Measurements from ENCODE around the gene PCNP. TPM values are rescaled to one million over a fixed set of nuclear protein-coding genes. Genes with fewer than 3 reads are reported as not detected.

PCNP gene
- total and polyA plus RNA-seq, 2 donors (not counting 3 experiments of a cell fraction or from before 2014, with no cell fraction given): 22.7 to 137 TPM

GRCh38 chr3:101629219-101629618 lies 55.2 kb downstream of the PCNP start:
- Histone ChIP-seq H3K4me2 (ENCODE audit: insufficient read depth, low read length) (no peak overlapping the region), H3K4me1 (ENCODE audit: control insufficient read depth, extremely low read depth, insufficient read depth, low read length) (no peaks in the 10 kb centered on the region), H3K9ac (replicated peaks; ENCODE audit: extremely low read depth, insufficient read depth, low read length) (no peak overlapping the region), H2AFZ (ENCODE audit: low read depth, low read length) (no peak overlapping the region), H3K27me3 (ENCODE audit: control insufficient read depth in 2 of 2, insufficient read depth in 2 of 2, low read length in 2 of 2) (no peaks in the 10 kb centered on the region), H3K36me3 (ENCODE audit: control insufficient read depth in 2 of 2, extremely low read depth in 1 of 2, insufficient read depth in 2 of 2, low read length in 2 of 2) (no peaks in the 10 kb centered on the region), H3K4me3 (replicated peaks in 1 of 3; ENCODE audit: insufficient read depth in 1 of 3, low read depth in 1 of 3, low read length in 3 of 3) (no peak overlapping the region), H3K9me3 (replicated peaks; ENCODE audit: control insufficient read depth, insufficient read depth, low read length) (no peaks in the 10 kb centered on the region), H3K27ac (ENCODE audit: insufficient read depth, low read depth, low read length) (no peak overlapping the region), H3K9me1 (replicated peaks; ENCODE audit: control insufficient read depth, extremely low read depth, insufficient read depth, low read length) (no peaks in the 10 kb centered on the region), H3K79me2 (ENCODE audit: control insufficient read depth, insufficient read depth, low read length) (no peaks in the 10 kb centered on the region), H4K20me1 (replicated peaks; ENCODE audit: control insufficient read depth, extremely low read depth, insufficient read depth, low read length) (no peaks in the 10 kb centered on the region)
- FAIRE-seq (no peak), DNase-seq (ENCODE audit: low read depth, low spot score) (no peak)
- ChIA-PET CTCF (no interaction called here), POLR2A (no interaction called here)
- dilution Hi-C loops (cut with MboI; ENCODE audit: extremely low pct_ligation_motif_present, low sequenced_read_pairs): no loop called here
- TF ChIP-seq JUN (IDR thresholded peaks at IDR 0.05; ENCODE audit: borderline replicate concordance, insufficient read depth, insufficient read length, low read depth) (no peak), POLR2A (IDR thresholded peaks at IDR 0.05; ENCODE audit: low read depth, low read length) (no peak), POLR2AphosphoS5 (IDR thresholded peaks at IDR 0.05; ENCODE audit: insufficient read depth, low read depth, low read length) (no peak), EZH2 (IDR thresholded peaks at IDR 0.05; ENCODE audit: borderline replicate concordance, low read depth, low read length, severe bottlenecking) (no peak), CTCF (IDR thresholded peaks at IDR 0.05; ENCODE audit: extremely low read depth in 1 of 2, insufficient read depth in 1 of 2, low read depth in 1 of 2, low read length in 2 of 2) (no peak), GATA2 (IDR thresholded peaks at IDR 0.05; ENCODE audit: insufficient read depth, insufficient read length, low read depth, low read length) (no peak), MYC (IDR thresholded peaks at IDR 0.05; ENCODE audit: low read depth, low read length) (no peak), FOS (IDR thresholded peaks at IDR 0.05; ENCODE audit: borderline replicate concordance, insufficient read depth, low read length) (no peak)
- TF ChIP-seq, protein P1, sequence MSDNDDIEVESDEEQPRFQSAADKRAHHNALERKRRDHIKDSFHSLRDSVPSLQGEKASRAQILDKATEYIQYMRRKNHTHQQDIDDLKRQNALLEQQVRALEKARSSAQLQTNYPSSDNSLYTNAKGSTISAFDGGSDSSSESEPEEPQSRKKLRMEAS (IDR thresholded peaks at IDR 0.05; ENCODE audit: insufficient read depth, insufficient read length): no peak
- intact Hi-C loops (cut with micrococcal nuclease): no loop called here
- BruUV-seq (replicated peaks): no TSS peak
